Umbilical cord (tissue), 2 donors: ENCODE data around the gene DACH1. TPM values are rescaled to one million over a fixed set of nuclear protein-coding genes. Genes with fewer than 3 reads are reported as not detected.

Source experiments
- DNase-seq: peaks from one replicate; pipeline ENCODE4 v3.0.0-alpha.2; 2015; ENCODE audit warnings: low spot score
- total RNA-seq: library from RNA; depleted of rRNA; stranded (reverse); fragments of >200 nt; gene quantifications from one replicate; pipeline ENCODE4 v1.2.3, GENCODE V29; 2014; ENCODE audit warnings: low replicate concordance; ENCODE audit not compliant: insufficient read depth

The DACH1 gene
- total RNA-seq, 1 donor from 2014 or later = 3.6 TPM

DNA sequence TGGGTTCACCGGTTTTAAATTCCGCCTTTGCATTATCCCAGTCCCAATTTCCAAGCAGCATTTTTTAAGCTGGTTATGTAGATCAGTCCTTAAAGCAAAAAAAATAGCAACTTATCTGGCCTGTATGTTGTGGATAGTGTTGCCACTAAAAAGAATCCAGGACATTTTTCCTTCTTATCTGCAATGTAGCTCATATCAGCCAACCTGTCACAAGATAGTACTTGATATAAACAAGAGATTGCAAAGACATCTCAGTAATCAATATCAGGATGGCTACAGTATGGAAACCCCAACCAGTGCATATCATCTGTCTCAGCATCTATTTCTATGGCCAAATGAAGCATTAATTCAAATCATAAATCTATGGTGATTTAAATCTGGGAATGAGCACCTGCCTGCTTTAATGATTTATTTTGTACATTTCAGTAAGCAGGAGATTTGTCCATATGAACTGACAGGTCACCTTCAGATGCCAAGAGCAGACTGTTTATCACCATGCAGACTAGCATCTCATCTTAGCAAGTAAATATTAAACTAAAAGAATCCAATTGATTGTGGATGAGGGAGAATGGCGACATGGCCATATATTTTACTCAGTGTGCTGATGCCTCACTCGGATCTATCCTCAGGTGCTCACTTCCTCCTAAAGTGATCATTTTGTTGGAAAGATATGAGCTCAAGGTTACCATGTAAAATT is 240.4 kb downstream of the DACH1 start:
- no peak for DNase-seq

DNA sequence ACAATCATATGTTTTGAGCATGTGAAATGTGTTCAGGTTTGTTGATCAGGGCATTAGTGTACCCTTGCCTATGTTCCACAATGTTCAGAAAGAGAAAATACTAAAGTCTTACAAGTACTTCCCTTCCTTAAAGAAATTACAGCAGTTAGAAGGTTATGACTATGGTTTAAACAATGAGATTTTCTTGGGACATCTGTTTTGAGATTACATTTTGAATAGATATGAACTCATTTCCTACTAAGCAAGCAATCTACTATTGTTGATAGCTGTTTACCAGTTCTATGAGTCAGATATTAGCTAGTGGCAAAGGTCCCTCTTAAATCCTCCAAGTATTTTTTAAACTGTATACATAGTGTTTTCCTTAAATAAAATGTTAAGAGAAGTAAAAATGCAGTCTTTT is 241.3 kb downstream of the DACH1 start:
- no peak for DNase-seq

DNA sequence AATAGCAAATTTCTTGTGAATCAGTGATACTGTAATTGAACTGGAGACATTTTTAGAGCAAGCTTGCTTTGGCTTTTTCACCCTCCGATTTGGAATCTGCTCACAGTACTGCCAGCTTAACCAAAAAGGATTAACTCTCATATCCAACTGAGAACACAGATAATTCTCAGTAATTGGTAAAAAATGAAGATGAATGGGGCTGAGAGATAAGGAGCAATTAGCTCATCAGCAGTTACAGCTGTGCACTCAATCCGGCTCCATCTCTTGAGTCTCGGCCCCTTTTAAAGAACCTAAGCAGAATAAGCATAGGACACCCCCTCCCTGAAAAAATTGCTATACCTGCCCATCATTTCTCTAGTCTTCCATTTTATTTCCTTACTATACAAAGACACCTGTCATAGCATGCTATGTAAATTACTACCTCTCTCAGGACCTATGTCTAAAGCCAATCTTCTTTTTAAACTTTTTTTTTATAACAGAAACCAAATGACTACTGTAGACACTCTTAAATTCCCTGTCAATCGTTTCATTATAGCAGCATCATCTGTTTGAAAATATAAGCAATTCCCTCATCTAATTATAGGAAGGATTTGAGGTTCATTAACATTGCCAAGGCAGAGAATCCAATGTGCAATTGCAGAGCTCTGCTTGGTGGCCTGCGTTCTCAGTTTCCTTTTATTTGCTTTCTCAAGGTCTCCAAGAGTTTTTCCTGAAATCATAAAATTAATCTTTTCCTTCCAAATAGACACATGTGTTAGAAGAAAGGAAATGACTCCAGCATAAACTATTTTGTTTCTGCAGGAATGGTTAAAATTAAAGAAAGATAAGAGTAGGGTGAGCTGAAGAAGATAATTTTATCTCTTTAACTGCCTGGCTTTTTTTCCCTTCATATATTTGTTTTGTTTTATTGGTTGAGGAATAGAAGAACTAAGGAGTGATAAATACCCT is 242.1 kb downstream of the DACH1 start:
- DNase-seq = no peak

DNA sequence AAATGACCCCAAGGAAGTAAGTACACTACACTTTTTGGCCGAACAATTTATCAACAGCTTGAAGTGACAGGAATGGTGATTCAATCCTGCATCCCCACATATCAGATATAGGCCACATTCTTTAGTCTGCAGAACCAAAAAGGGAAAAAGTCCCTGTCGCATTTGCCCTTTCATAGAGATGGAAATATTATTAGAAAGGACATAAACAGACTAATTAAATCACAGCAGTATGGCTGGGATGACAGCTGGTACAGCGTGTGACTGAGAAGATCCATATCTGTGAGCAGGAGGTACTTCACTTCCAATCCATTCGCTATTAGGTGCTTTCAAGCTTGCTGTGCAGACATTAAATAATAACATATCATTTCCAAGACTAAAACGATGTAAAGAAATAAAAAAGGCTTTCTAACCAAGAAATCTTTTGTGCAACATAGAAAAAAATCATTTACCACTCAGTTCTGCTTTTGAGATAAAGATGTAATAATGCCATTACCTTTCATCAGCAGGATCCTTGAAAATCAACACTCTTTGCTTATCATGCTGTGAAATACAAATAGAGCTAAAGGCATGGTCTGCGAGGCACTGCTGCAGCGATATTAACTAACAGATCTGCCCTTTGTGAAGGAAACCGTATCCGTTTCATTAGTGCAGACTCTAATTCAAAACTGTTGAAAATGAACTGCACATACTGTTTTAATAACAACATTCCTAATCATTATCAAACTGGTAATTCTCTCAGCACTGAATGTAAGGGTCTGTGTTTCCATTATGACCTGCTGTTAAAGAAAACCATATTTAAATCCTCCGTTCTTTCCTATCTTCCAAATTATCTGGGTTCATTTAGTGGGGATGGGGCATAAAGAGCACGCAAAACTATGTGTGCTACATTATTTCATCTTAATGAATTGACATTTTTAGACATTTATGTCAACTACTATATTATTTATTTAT is 245.6 kb downstream of the DACH1 start:
- no peak for DNase-seq

DNA sequence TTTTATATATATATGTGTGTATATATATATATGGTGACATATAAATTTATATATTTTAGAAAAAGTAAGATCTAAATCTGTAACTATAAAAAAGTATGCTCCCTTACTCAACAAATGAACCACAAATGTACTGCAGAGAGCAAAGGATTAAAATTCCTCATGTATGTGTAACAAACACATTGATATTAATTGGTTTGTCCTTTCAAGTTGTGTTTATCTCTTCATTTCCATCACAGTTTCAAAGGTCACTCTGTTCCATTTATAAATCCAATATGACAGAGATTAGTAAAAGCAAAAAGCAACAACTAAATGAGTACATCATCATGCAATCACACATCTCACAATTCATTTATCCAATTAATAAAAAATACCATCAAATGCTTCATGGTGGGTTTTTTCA is 247.9 kb downstream of the DACH1 start:
- DNase-seq = no peak

DNA sequence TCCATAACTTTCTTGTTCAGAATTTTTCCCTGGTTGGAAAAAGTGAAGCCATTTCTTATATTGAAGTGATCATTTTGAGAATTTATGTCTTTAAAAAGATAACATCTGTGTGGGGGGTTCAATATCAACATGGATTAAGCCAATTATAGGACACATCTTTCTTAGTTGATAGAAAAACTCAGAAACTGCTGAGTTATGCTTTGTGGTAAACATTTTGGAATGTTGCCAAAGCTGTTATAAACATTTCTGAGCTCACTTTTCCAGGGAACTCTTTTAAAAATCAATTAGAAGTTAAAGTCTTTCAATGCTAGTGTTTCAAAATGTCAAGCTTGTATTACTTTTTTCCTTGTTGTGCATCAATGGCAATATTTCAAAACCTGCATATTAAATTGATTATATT is 248.8 kb downstream of the DACH1 start:
- no peak for DNase-seq

DNA sequence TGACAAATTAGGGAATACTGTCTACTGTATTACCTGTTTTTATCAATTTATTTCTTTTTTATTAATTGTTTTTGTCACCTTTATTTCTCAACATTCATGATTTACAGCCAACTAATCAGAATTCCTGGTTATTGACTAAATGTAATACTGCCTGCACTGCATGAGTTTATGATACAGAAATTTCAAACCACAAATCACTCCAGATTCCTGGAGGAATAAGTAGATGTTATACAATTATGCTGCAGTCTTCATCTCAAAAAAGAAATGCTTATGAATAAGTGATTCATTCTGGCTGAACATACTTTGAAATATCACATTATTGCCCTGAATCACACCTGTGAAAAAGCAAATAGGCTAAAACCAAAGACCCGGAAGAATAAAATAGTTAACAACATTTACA is 249.7 kb downstream of the DACH1 start:
- no peak for DNase-seq

DNA sequence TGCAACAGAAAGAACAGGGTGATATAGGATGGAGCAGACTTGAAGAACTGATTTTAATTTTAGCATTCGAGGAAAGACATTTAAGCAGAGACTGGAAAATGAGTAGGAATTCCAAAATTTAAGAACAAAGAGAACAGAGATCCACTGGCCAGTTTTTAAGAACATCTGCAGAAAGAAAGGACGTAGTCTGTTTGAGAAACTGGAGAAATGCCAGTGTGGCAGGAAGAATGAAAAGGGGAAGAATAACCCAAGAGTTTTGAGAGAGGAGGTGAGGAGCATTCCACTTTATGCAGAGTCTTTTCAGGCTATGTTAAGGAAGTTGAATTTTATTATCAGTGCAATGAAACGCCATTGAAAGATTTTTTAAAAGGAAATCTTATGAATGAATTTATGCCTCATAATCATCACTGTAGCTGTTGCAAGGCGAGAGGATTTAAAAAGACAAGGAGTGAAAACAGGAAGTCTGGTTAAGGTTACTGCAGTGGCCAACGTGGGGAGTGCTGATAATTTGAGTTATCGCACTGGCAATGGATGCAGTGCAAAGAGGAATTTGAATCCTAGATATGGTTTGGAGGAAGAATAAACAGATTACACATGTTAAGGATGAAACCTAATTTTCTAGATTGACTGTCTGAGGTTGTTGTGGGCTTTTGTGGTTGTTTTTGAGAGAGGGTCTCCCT is 253.8 kb downstream of the DACH1 start:
- no peak for DNase-seq

DNA sequence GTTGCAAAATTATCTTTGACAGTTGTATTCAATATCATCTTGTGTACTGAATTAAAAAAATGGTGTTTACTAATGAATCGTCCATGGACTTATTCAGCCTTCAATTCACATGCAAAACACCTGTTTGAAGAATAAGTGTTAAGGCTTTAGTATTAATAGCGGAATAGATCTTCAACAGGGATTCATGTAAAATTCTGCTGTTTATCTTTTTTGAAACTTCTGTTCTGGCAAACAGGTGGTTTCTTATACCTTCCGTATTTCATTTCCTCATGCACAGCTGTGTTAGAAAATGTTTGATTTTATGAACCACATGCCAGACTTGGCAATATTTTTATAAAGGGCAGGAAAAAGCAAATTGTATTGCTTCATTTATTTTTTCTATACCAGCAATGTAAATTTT is 255.7 kb downstream of the DACH1 start:
- DNase-seq = no peak

DNA sequence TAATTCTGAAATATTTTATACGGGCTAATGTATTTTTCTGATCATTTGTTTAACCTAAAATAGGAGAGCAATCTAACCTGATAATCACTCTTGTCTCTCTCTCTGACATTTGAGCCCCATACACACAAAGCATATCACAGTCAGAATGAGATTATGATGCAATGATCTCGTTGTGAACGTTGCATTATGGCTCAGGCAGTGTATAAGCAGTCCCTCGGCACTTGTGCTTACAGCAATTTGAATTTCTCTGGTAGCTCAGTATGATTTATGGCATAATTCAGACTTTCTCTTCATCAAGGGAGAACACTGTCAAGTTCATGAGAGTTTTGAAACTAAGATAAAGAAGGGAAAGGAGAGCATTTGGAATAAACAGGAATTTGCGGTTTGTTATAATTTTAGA is 256.1 kb downstream of the DACH1 start:
- no peak for DNase-seq

DNA sequence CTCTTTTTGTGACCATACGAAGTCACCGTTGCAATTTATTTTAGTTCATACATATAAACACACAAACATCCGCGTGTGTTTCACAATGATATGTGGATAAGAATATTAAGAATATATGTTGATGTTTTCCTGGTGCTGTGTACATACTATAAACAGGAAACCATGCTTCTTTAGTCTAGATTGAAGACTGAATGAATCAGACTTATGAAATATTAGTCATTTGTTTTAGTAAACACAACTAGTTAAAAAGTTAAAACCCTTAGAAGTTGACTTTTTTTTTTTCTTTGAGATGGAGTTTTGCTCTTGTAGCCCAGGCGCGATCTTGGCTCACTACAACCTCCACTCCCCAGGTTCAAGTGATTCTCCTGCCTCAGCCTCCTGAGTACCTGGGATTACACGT is 257.7 kb downstream of the DACH1 start:
- DNase-seq = no peak

DNA sequence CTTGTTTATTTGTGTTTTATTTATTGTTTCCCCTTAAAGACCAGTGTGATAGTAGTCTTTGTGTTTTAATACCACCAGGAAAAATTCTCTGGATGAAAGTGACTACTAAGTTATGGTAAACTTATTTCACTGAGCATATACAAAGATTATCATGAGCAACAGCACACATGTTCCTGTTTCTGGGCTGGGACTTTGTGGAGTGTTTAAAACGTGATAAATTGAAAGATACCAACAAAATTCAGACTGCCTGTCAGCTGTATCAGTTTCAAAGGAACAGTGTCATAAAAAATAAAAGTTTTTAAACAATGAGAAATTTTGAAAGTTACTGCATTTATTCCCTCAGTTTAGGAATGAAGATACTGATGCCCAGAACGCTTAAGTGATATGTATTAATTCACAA is 259.4 kb downstream of the DACH1 start:
- no peak for DNase-seq

DNA sequence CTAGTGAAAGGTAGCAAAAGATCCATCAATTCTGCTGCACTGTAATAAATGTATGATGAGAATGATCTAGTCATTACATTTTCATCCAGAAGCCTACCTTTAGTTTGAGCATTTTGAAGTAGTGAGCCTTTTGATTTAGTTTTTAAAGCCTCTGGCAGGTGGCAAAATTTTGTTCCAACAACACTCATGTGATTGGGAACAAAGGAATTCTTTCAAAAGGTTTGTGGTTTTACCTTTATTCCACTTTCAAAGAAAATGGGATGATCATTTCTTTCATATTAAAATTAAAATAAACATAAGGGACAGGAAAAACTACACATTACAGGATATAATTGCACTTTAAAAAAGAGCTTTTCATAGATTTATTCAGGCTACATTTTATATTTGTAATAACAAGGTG is 260.2 kb downstream of the DACH1 start:
- no peak for DNase-seq

DNA sequence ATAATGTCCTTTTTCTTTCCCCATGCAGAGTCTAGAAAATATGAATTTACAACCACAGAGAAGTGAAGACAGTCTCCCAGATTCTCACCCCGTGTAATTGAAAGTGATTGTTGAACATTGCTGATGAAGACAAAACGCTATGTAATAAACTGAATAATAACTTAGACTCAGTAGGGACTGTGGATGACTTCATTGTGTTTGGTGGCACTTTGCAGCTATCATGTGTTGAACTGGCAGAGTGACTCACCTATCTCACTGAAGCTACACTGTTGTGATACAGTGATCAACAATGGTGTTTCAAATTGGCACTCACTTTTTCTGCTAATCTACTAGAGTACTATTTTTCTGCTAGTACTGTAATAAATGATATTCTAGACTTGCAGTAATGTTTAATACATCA is 261.3 kb downstream of the DACH1 start:
- no peak for DNase-seq

DNA sequence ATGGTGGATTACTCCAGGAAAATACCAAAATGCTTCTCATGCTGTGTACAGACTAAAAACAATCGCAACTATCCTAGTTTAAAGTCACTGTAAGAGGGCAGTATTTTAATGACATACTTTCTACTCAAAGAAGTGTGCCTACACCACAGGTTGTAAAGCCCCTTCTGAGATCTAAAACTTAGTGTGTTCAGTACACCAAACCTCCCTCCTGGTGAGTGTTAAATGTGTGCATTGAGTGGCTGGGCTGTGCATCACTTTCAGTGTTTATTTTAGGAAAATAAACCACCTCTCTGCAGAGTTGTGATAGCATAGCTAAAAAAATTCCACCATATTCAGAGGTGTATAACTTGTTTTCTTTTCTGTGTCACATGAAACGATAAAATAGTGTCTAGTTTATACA is 263.7 kb downstream of the DACH1 start:
- no peak for DNase-seq

DNA sequence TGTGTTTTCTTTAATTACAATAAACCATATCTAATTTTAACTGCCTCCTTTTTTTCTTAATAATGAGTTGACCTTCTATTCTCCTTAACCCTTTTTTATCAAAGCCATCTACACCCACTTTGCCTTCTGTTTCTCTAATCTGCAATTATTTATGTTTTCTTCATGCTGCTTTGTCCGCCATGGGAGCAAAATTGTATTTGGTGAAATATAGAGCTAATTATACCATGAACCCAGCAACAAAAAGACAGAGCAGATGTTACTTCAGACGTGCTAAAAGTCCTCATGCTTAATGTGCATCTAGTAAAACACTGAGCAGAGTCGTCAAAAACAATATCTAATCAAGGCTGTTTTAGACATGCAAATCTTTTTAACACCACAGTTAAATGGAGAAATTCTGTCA is 264.7 kb downstream of the DACH1 start:
- DNase-seq = no peak

DNA sequence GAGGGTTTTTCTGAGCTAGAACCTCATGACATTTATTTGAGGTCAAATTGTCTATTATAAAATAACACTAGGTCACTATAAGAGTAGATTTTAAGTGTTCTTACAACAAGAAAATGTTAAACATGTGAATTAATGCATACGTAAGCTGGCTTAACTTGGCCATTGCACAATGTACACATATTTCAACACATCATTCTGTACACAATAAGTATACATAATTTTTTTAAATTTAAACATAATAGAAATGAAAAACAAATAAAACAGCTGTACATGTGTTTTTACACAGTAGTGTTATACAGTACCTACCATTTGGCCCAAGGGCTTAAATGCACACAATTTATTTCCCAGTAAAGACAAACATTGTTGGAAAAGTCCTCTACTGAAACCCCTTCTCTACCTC is 269.9 kb downstream of the DACH1 start:
- no peak for DNase-seq

DNA sequence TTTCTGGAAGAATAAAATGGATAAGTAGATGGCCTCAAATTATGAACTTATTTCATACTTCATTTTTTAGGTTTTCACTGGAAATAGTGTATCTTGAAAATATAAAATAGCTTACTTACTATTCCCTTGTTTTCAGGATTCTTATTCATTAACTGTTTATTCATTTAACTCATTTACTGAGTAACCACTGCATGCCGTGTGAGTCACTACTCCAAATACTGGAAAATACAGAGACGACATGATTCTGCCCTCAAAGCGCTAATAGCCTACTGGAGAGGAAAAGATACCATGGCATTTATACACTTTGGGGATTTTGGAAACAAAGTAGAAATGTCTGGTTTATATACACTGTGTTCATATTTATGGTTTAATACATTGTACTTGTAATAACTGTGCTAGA is 270.9 kb downstream of the DACH1 start:
- no peak for DNase-seq

DNA sequence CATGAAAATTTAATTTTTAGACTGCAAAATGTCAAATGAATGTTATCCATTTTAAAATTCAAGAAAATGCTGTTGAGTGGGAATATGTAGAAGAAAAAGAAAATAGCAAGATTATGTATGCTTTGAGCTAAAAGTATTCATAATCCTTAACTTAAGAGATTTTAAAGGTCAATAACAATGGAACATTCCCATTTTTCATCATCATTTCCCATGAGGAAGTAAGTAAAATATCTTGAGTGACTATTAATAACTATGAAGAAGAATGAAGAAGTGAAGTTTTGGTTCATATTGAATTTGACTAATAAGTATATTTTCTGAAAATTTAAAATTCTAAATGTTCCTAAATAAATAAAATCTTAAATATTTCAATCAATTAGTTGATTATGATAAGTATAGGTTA is 273.4 kb downstream of the DACH1 start:
- DNase-seq = no peak

DNA sequence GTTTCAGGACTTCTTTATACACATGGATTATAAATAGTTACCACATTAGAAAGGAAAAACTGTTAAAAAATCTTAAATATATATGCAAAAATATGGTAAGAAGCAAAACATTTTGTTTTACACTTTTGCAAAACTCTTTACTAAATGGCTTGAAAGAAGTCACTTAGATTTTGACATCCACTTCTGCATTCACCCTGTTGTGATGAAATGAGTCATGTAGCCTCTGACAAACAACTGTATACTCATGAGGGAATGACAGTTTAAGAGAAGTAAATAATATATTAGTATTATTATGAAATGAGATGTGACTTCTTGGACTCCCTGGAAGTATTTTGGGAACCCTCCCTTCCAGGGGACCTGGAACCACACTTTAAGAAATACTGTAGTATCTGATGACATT is 275.6 kb downstream of the DACH1 start:
- no peak for DNase-seq

DNA sequence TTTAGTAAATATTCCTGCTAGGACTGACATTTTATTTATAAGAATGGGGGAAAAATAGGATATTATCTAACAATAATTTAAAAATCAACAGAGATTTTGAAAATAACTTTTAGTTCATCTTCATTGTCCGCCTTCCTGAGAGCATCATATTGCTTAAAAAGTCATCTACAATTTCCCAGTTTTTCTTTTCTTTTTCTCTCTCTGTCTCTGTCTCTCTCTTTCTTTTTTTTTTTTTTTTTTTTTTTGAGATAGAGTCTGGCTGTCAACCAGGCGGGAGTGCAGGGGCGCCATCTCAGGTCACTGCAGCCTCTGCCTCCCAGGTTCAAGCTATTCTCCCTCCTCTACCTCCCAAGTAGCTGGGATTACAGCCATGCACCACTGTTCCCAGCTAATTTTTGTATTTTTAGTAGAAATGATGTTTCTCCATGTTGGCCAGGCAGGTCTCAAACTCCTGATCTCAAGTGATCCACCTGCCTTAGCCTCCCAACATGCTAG is 276.3 kb downstream of the DACH1 start:
- no peak for DNase-seq
